ENCODE results near the gene SLC36A1.

- no peak for TF ChIP-seq POU6F1 (CRISPR knock-in tag; IDR thresholded peaks at IDR 0.05; ENCODE audit: borderline replicate concordance, low read depth)
- no peak for TF ChIP-seq TSHZ2 (CRISPR knock-in tag; IDR thresholded peaks at IDR 0.05)
- no peak for TF ChIP-seq ZFP30 (CRISPR knock-in tag; IDR thresholded peaks at IDR 0.05)
- no peak for TF ChIP-seq ESRRG (CRISPR knock-in tag; IDR thresholded peaks at IDR 0.05)
- TF ChIP-seq GLIS3 (CRISPR knock-in tag; IDR thresholded peaks at IDR 0.05), result no peak
- no peak for TF ChIP-seq CSRNP3 (CRISPR knock-in tag; IDR thresholded peaks at IDR 0.05)
- no peak for TF ChIP-seq PATZ1 (CRISPR knock-in tag; IDR thresholded peaks at IDR 0.05; ENCODE audit: borderline replicate concordance)
- no peak for TF ChIP-seq PPARA (CRISPR knock-in tag; IDR thresholded peaks at IDR 0.05; ENCODE audit: borderline replicate concordance)
- no peak for TF ChIP-seq ZNF8 (CRISPR knock-in tag; IDR thresholded peaks at IDR 0.05)
- TF ChIP-seq RARB (CRISPR knock-in tag; IDR thresholded peaks at IDR 0.05), result no peak
- no peak for TF ChIP-seq CSDC2 (CRISPR knock-in tag; IDR thresholded peaks at IDR 0.05)
Observed at GRCh38 chr5:151420127-151420526, 27.3 kb upstream of the SLC36A1 start.
